ENCODE results near the gene USP17L20.
"Not testable (repeated sequence)": the region's sequence is repeated elsewhere in the genome, so short reads cannot be mapped to it uniquely, and the experiment has no call there.

- not testable (repeated sequence) for TF ChIP-seq GABPA (IDR thresholded peaks at IDR 0.05; ENCODE audit: low read depth); CTCF (IDR thresholded peaks at IDR 0.05); SIN3A (IDR thresholded peaks at IDR 0.05; ENCODE audit: borderline replicate concordance, low read depth, low read length); RXRA (IDR thresholded peaks at IDR 0.05; ENCODE audit: borderline replicate concordance, low read depth)
These were observed 19.5 kb upstream of the USP17L20 start for GRCh38 chr4:9238461-9238860.

Data from SK-N-SH (cell line).